Mucosa of rectum (tissue), 2 donors: ENCODE data around the gene GRIK2.

Experiments used
- H3K27ac ChIP-seq, 2 donors: one replicate each; pipeline ENCODE4 v1.7.0; 2013; ENCODE audit warnings: inconsistent platforms in 2 of 2, low read depth in 2 of 2, low read length in 2 of 2
- H3K27me3 ChIP-seq, 2 donors: one replicate each; pipeline ENCODE4 v1.7.0; 2013; ENCODE audit warnings: low read length in 2 of 2; ENCODE audit not compliant: control insufficient read depth in 2 of 2, insufficient read depth in 2 of 2
- H3K36me3 ChIP-seq, 2 donors: one replicate each; pipeline ENCODE4 v1.7.0; 2013; ENCODE audit warnings: low read length in 2 of 2; ENCODE audit not compliant: control insufficient read depth in 2 of 2, insufficient read depth in 2 of 2
- H3K4me1 ChIP-seq, 2 donors: one replicate each; pipeline ENCODE4 v1.7.0; 2013; ENCODE audit warnings: low read length in 2 of 2, mild to moderate bottlenecking in 1 of 2; ENCODE audit not compliant: control insufficient read depth in 2 of 2, insufficient read depth in 2 of 2
- H3K4me3 ChIP-seq, 2 donors: one replicate each; pipeline ENCODE4 v1.7.0; 2013; ENCODE audit warnings: low read length in 2 of 2
- H3K9ac ChIP-seq, 2 donors: one replicate each; pipeline ENCODE4 v1.7.0; 2013; ENCODE audit warnings: low read length in 2 of 2, low read depth in 1 of 2, mild to moderate bottlenecking in 1 of 2
- H3K9me3 ChIP-seq, 2 donors: one replicate each; pipeline ENCODE4 v1.7.0; 2013; ENCODE audit warnings: low read length in 2 of 2; ENCODE audit not compliant: control insufficient read depth in 2 of 2
- donor health status: healthy.
- donor health status: Normal muscosa, but diverticular disease.

Gene GRIK2

DNA sequence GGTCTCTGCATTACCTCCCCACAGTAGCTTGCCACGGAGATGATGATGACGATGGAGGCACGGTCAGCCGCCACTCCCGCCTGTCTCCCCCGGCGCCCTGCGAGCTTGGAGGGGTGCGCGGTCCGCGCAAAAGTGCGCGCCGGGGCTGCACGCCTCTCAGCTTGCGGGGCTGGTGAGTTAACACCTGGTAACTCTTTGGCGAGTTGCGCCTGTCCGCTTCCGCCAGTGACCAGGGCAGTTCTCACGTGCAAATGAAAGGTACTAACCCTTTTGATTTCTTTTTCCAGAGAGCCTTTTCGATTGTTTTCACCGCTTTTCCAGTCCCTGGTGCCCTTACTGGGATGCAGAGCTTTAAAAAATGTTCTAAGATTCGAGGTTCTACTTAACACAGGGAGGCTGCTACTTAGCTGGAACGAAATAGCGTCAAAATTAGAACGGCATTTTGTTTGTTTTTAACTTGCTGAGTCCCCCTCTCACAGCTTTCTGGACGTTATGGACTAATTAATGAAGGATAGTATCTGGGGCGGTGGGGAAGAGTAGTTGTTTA lies 6.2 kb downstream of the GRIK2 start:
- Histone ChIP-seq H3K4me1 (no peaks in the 10 kb centered on the region), H3K36me3 (no peaks in the 10 kb centered on the region), H3K27me3 (peaks cover 31 to 36% of the 10 kb centered on the region in 2 donors), H3K27ac (no peak overlapping the region), H3K9ac (no peak overlapping the region), H3K4me3 (no peak overlapping the region), H3K9me3 (no peaks in the 10 kb centered on the region)

DNA sequence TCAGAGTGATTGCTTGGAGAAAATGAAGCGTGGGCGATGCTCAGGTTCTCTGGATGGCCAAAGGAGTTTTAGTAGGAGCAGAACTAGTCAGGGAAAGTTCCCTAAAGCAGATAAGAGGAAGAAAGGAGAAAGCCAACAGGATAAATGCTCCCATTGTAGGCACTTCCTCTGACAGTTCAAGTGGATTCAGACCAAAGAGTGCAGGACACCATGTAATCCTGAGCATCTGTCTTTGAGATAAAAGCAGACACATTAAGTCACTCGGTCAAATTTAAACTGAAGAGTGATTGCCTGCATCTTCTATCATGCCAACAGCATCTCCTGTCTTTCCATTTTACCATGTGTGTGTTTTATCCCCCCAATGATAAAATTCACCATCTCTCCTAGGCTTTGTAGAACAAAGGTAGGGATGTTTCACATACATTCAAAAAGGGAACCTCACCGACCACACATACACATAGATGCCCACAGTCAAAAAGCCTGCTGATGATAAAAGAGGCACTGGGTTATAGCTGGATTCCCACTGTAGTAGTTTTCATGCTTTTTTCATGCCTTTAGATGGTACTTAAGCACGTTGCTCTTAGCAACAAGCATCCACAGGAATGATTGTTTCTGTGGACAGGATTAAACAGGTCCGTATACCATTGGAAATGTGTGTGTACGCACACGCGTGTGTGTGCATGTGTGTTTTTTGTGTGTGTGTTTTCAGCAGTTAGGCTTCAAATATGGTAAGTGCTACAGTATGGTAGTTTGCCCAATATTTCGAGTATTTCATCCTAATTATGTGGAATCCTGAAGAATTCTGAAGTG lies 7.0 kb downstream of the GRIK2 start:
- Histone ChIP-seq H3K27ac (no peak overlapping the region), H3K36me3 (no peaks in the 10 kb centered on the region), H3K9ac (no peak overlapping the region), H3K4me3 (no peak overlapping the region), H3K27me3 (peaks cover 31 to 36% of the 10 kb centered on the region in 2 donors), H3K9me3 (no peaks in the 10 kb centered on the region), H3K4me1 (no peaks in the 10 kb centered on the region)

DNA sequence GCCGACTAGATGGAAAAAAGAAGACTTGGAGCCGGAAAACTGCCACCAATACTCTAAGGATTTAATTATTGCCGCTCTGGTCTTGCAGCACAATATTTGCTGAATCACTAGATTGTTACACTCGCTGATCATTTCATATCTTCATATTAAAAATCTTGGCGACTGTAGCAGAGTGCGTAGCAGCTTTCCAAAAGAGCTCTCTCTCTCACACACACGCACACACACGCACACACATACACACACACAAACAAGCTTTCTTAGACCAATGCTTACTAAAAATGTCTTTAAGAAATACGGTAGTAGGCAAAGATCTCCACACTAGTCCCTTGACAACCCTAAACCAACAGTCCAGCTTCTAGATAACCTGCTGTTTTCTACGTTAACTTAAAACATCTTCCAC lies 7.7 kb downstream of the GRIK2 start:
- H3K36me3 ChIP-seq: no peaks in the 10 kb centered on the region
- no peak overlapping the region for H3K4me3 ChIP-seq
- peaks cover 31 to 36% of the 10 kb centered on the region in 2 donors for H3K27me3 ChIP-seq
- H3K9ac ChIP-seq: no peak overlapping the region
- no peaks in the 10 kb centered on the region for H3K9me3 ChIP-seq
- H3K4me1 ChIP-seq: no peaks in the 10 kb centered on the region
- no peak overlapping the region for H3K27ac ChIP-seq

DNA sequence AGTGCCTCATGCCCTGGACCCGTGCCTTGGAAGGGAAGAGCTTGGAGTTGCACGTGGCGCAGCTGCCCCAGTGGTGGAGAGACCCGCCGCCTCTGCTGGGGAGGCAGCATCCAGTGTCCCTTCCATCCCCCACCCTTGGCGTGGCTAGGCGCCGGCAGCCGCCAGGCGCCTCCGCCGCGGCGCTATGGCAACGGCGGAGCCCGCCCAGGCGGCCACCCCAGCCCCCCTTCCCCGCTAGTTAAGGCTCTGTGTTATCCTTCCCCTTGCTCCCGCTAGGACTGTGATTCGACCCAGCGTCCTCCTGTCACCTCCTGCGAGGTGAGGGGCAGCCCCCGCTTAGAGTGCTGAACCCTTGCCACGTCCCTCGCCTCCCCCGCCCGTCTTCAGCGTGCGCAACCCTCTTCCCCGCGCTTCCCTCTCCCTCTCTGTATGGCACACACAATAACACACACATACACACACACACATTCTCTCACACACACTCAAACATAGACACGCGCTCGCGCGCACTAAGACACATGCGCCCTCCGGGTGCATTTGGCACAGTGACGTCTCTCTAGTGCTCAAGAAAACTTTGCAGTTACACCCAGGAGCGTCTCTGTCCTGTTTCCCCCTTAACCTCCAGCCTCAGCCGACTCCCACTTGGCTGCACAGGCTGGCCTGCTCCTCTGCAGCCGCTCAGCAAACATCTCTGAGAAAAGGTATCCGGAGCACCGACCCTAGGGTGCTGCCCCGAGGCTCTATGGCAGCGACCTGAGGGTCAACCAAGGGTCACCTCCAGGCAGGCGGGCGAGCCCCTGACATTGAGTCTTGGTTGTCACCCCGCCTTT lies 8.5 kb downstream of the GRIK2 start:
- Histone ChIP-seq H3K4me3 (no peak overlapping the region), H3K27me3 (peaks cover 31 to 36% of the 10 kb centered on the region in 2 donors), H3K9me3 (no peaks in the 10 kb centered on the region), H3K27ac (no peak overlapping the region), H3K4me1 (no peaks in the 10 kb centered on the region), H3K36me3 (no peaks in the 10 kb centered on the region), H3K9ac (no peak overlapping the region)

DNA sequence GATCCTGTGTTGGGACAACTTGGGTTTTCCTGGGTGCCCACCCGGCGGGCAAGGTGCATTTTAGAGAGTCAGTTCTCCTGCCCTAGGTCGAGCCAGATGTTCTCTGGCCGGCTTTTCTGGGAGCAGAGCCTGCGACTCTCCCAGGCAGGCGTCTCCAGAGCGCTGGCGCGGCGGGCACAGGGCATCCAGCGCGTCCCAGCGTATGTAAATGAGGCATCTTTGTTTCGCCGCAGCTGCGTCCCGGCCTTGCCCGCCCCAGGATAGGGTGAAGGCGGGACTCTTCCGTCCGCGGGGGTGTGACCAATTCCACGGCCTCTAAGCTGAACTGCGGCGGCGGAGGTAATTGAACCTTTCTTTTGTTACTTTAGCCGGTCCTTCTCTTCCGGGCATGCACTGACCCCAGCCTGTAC lies 9.1 kb downstream of the GRIK2 start:
- no peaks in the 10 kb centered on the region for H3K9me3 ChIP-seq
- peaks cover 31 to 36% of the 10 kb centered on the region in 2 donors for H3K27me3 ChIP-seq
- H3K4me3 ChIP-seq: no peak overlapping the region
- no peaks in the 10 kb centered on the region for H3K4me1 ChIP-seq
- H3K36me3 ChIP-seq: no peaks in the 10 kb centered on the region
- H3K27ac ChIP-seq: no peak overlapping the region
- H3K9ac ChIP-seq: no peak overlapping the region

DNA sequence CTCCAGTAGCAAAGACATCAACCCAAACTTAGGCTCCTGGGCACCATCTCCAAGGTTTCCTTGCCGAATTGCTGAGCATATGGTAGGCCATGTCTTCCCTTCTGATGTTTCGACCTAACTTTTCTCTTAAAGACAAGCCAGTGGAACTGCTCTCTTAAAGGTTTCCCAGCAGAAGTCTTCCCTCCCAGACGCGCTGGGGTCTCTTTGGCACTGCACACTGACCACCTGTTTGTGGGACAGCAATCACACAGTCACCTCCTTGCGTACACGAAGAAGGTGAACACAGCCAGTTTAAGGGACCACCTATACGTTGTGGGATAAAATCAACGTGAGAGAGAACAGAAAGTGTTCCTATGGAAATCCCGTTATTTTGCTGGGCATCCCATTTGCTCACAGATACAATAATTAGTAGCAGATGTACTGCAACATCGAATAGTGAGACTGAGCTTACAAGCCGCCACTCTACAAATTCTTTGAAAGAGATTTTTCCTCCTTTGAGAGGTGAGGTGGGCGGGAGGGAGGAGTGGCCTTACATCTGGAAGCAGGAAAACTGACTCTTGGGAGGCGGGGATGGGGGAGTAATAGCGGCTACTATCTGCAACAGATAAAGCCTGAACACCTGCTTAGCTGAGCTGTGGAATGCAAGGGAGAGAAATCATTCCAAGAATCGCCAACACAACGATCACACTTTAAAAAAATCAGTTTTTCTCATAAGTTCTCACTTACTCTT lies 9.9 kb downstream of the GRIK2 start:
- Histone ChIP-seq H3K27me3 (peaks cover 30 to 36% of the 10 kb centered on the region in 2 donors), H3K4me3 (no peak overlapping the region), H3K9me3 (no peaks in the 10 kb centered on the region), H3K9ac (no peak overlapping the region), H3K27ac (no peak overlapping the region), H3K36me3 (no peaks in the 10 kb centered on the region), H3K4me1 (no peaks in the 10 kb centered on the region)

DNA sequence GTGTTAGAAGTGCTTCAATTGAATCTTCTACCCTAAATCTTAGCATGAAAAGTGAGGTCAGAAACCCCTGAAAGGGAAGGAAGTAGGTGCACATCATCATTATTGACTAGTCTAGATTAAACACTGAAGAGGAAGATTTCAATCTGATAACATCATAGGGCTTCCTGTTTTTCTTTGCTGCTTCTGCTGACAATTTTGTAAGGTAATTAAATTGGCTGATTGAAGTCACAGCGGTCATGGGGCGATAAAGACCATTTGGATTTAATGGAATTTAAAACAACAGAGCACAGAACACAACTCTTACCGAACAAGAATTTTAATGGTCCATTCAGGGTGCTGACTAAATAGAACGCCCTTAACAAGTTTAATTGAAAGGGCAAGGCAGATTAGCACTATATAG lies 11.3 kb downstream of the GRIK2 start:
- no peak overlapping the region for H3K4me3 ChIP-seq
- H3K27me3 ChIP-seq: peaks cover 20 to 25% of the 10 kb centered on the region in 2 donors
- H3K36me3 ChIP-seq: no peaks in the 10 kb centered on the region
- H3K4me1 ChIP-seq: no peaks in the 10 kb centered on the region
- no peak overlapping the region for H3K9ac ChIP-seq
- H3K9me3 ChIP-seq: no peaks in the 10 kb centered on the region
- no peak overlapping the region for H3K27ac ChIP-seq

DNA sequence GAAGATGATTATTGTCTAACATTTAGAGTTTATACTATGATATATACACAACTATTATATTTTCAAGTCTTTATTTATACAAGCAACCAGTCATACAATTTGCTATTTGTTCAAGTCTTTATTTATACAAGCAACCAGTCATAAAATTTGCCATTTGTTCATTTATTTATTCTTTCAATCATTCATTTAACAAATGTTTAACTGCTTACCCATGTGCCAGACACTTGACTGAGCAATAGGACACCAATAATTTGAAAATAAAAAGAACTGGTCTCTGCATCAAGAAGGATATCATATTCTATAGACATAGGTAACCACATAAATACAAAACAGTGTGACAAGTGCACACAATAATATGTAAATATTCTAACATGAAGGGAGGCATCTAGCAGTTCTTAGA lies 20.3 kb downstream of the GRIK2 start:
- Histone ChIP-seq H3K27ac (no peak overlapping the region), H3K9me3 (no peaks in the 10 kb centered on the region), H3K9ac (no peak overlapping the region), H3K27me3 (no peaks in the 10 kb centered on the region), H3K36me3 (no peaks in the 10 kb centered on the region), H3K4me1 (no peaks in the 10 kb centered on the region), H3K4me3 (no peak overlapping the region)

DNA sequence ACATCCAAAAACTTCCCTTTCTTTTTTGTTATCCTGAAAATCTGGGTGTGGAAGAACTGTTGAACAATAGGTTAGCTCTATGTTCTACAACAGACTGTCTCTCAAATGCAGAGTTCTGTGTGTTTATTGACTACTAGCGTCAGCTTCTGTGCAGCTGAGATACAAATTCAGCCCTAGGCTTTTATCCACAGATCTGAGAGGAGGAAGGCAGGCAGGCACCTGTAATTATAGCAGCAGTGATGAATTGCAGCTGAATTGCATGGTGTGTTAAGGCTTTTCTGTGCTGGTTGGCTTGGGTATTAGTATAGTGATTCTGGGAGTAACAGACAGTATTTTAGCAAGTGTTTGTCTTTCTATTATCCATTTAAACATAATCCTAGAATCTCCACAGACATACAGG lies 24.4 kb downstream of the GRIK2 start:
- no peaks in the 10 kb centered on the region for H3K9me3 ChIP-seq
- H3K27ac ChIP-seq: no peak overlapping the region
- no peaks in the 10 kb centered on the region for H3K4me1 ChIP-seq
- no peaks in the 10 kb centered on the region for H3K27me3 ChIP-seq
- no peak overlapping the region for H3K9ac ChIP-seq
- no peak overlapping the region for H3K4me3 ChIP-seq
- H3K36me3 ChIP-seq: no peaks in the 10 kb centered on the region
